ENCODE measurements around the gene PFKFB3. TPM values are rescaled to one million over a fixed set of nuclear protein-coding genes. Genes with fewer than 3 reads are reported as not detected.

The PFKFB3 gene
- total RNA-seq, 1 donor from 2014 or later: 30.1 TPM

Other genes starting within 250 kb of the PFKFB3 start
- 13.9 and 15.7 TPM in 2 replicates for gene IL15RA, start 225.4 kb upstream of the PFKFB3 start, total RNA-seq
- not detected in 2 replicates for gene IL2RA, start 140.6 kb upstream of the PFKFB3 start, total RNA-seq
- 65.3 and 67.9 TPM in 2 replicates for gene RBM17, start 113.9 kb upstream of the PFKFB3 start, total RNA-seq